ENCODE data around the gene RPSA. TPM values are rescaled to one million over a fixed set of nuclear protein-coding genes. Genes with fewer than 3 reads are reported as not detected.

RPSA gene
- total and polyA plus RNA-seq, 2 experiments from 2014 or later: 406 to 1,590 TPM

GRCh38 chr3:39427506-39427905 is 21.0 kb downstream of the RPSA start:
- no peak for TF ChIP-seq EZH2 (IDR thresholded peaks at IDR 0.05; ENCODE audit: insufficient read depth, poor library complexity, severe bottlenecking)
- TF ChIP-seq EZH2phosphoT487 (IDR thresholded peaks at IDR 0.05; ENCODE audit: insufficient read depth, low read depth): no peak
- in situ Hi-C loops (cut with MboI): no loop called here
- no peak overlapping the region for H3K4me3 ChIP-seq

GRCh38 chr3:39428745-39429201 is 22.3 kb downstream of the RPSA start:
- 58 to 59% methylated on average over 22 of the region's 22 CpGs for WGBS, 2 experiments (ENCODE audit: low coverage in 1 of 2, low lambda C conversion rate in 2 of 2, missing lambda C conversion rate in 2 of 2)
- Histone ChIP-seq H4K20me1 (ENCODE audit: insufficient read depth) (no peaks in the 10 kb centered on the region), H3K27ac (no peak overlapping the region), H3K79me2 (ENCODE audit: insufficient read depth) (no peaks in the 10 kb centered on the region), H3K9ac (no peak overlapping the region), H3K4me2 (ENCODE audit: unreplicated experiment) (no peak overlapping the region), H3K4me1 (ENCODE audit: insufficient read depth) (peaks cover 5% of the 10 kb centered on the region), H2AFZ (no peak overlapping the region), H3K9me3 (ENCODE audit: low read depth) (no peaks in the 10 kb centered on the region), H3K27me3 (replicated peaks; ENCODE audit: insufficient read depth) (no peaks in the 10 kb centered on the region), H3K9me2 (ENCODE audit: insufficient read depth) (no peaks in the 10 kb centered on the region), H3K4me3 (no peak overlapping the region), H3K36me3 (ENCODE audit: low read depth) (no peaks in the 10 kb centered on the region), H3F3A (ENCODE audit: insufficient read depth) (no peaks in the 10 kb centered on the region)
- no peak for TF ChIP-seq EZH2 (IDR thresholded peaks at IDR 0.05; ENCODE audit: insufficient read depth, poor library complexity, severe bottlenecking)
- TF ChIP-seq EZH2phosphoT487 (IDR thresholded peaks at IDR 0.05; ENCODE audit: insufficient read depth, low read depth): no peak
- DNase-seq: no peak
- in situ Hi-C loops (cut with MboI): no loop called here

More at GRCh38 chr3:39427506-39427905, 21.0 kb downstream of the RPSA start:
- Histone ChIP-seq H4K20me1 (ENCODE audit: insufficient read depth) (no peaks in the 10 kb centered on the region), H3K4me1 (ENCODE audit: insufficient read depth) (no peaks in the 10 kb centered on the region), H3K9ac (no peak overlapping the region), H3K27ac (no peak overlapping the region), H3K36me3 (ENCODE audit: low read depth) (no peaks in the 10 kb centered on the region), H3K79me2 (ENCODE audit: insufficient read depth) (no peaks in the 10 kb centered on the region), H3K27me3 (replicated peaks; ENCODE audit: insufficient read depth) (no peaks in the 10 kb centered on the region), H3F3A (ENCODE audit: insufficient read depth) (no peaks in the 10 kb centered on the region), H3K9me3 (ENCODE audit: low read depth) (no peaks in the 10 kb centered on the region), H2AFZ (no peak overlapping the region), H3K9me2 (ENCODE audit: insufficient read depth) (no peaks in the 10 kb centered on the region), H3K4me2 (ENCODE audit: unreplicated experiment) (no peak overlapping the region)
- 71 to 89% methylated on average over 1 of the region's 1 CpG for WGBS, 2 experiments (ENCODE audit: low coverage in 1 of 2, low lambda C conversion rate in 2 of 2, missing lambda C conversion rate in 2 of 2)
- no peak for DNase-seq

GRCh38 chr3:39429466-39429865 is 22.9 kb downstream of the RPSA start:
- no peak for DNase-seq
- 74 to 81% methylated on average over 11 of the region's 11 CpGs for WGBS, 2 experiments (ENCODE audit: low coverage in 1 of 2, low lambda C conversion rate in 2 of 2, missing lambda C conversion rate in 2 of 2)
- TF ChIP-seq EZH2phosphoT487 (IDR thresholded peaks at IDR 0.05; ENCODE audit: insufficient read depth, low read depth) (no peak), EZH2 (IDR thresholded peaks at IDR 0.05; ENCODE audit: insufficient read depth, poor library complexity, severe bottlenecking) (no peak)

GRCh38 chr3:39432342-39432741 is 25.8 kb downstream of the RPSA start:
- Histone ChIP-seq H4K20me1 (ENCODE audit: insufficient read depth) (no peaks in the 10 kb centered on the region), H3K9ac (no peak overlapping the region), H3K4me2 (ENCODE audit: unreplicated experiment) (no peak overlapping the region), H3K9me2 (ENCODE audit: insufficient read depth) (no peaks in the 10 kb centered on the region), H3K4me1 (ENCODE audit: insufficient read depth) (peaks cover 14% of the 10 kb centered on the region), H3K36me3 (ENCODE audit: low read depth) (no peaks in the 10 kb centered on the region), H3K79me2 (ENCODE audit: insufficient read depth) (no peaks in the 10 kb centered on the region), H3F3A (ENCODE audit: insufficient read depth) (no peaks in the 10 kb centered on the region), H2AFZ (no peak overlapping the region), H3K4me3 (no peak overlapping the region), H3K27ac (no peak overlapping the region), H3K27me3 (replicated peaks; ENCODE audit: insufficient read depth) (no peaks in the 10 kb centered on the region), H3K9me3 (ENCODE audit: low read depth) (no peaks in the 10 kb centered on the region)
- in situ Hi-C loops (cut with MboI): no loop called here
- WGBS, 2 experiments (ENCODE audit: low coverage in 1 of 2, low lambda C conversion rate in 2 of 2, missing lambda C conversion rate in 2 of 2): 90 to 91% methylated on average over 5 of the region's 5 CpGs
- DNase-seq: no peak
- no peak for TF ChIP-seq EZH2phosphoT487 (IDR thresholded peaks at IDR 0.05; ENCODE audit: insufficient read depth, low read depth)

More at GRCh38 chr3:39429466-39429865, 22.9 kb downstream of the RPSA start:
- Histone ChIP-seq H3K4me3 (no peak overlapping the region), H4K20me1 (ENCODE audit: insufficient read depth) (no peaks in the 10 kb centered on the region), H3K9me3 (ENCODE audit: low read depth) (no peaks in the 10 kb centered on the region), H3K27ac (no peak overlapping the region), H3K9me2 (ENCODE audit: insufficient read depth) (no peaks in the 10 kb centered on the region), H3K4me1 (ENCODE audit: insufficient read depth) (peaks cover 10% of the 10 kb centered on the region), H3K4me2 (ENCODE audit: unreplicated experiment) (no peak overlapping the region), H3F3A (ENCODE audit: insufficient read depth) (no peaks in the 10 kb centered on the region), H3K79me2 (ENCODE audit: insufficient read depth) (no peaks in the 10 kb centered on the region), H3K27me3 (replicated peaks; ENCODE audit: insufficient read depth) (no peaks in the 10 kb centered on the region), H3K36me3 (ENCODE audit: low read depth) (no peaks in the 10 kb centered on the region), H3K9ac (no peak overlapping the region), H2AFZ (no peak overlapping the region)
- in situ Hi-C loops (cut with MboI): no loop called here

GRCh38 chr3:39433642-39434041 is 27.1 kb downstream of the RPSA start:
- H2AFZ ChIP-seq: peak overlapping the region; percentile 79
- H3K79me2 ChIP-seq (ENCODE audit: insufficient read depth): no peaks in the 10 kb centered on the region
- WGBS, 2 experiments (ENCODE audit: low coverage in 1 of 2, low lambda C conversion rate in 2 of 2, missing lambda C conversion rate in 2 of 2): 84 to 89% methylated on average over 3 of the region's 3 CpGs
- H3K27me3 ChIP-seq (replicated peaks; ENCODE audit: insufficient read depth): no peaks in the 10 kb centered on the region
- no peaks in the 10 kb centered on the region for H3K9me2 ChIP-seq (ENCODE audit: insufficient read depth)
- DNase-seq: peak; percentile 66
- H3K9ac ChIP-seq: no peak overlapping the region
- H4K20me1 ChIP-seq (ENCODE audit: insufficient read depth): no peaks in the 10 kb centered on the region
- H3K36me3 ChIP-seq (ENCODE audit: low read depth): no peaks in the 10 kb centered on the region
- H3F3A ChIP-seq (ENCODE audit: insufficient read depth): no peaks in the 10 kb centered on the region
- no peak overlapping the region for H3K4me2 ChIP-seq (ENCODE audit: unreplicated experiment)
- H3K4me3 ChIP-seq: no peak overlapping the region
- H3K4me1 ChIP-seq (ENCODE audit: insufficient read depth): peaks cover 14% of the 10 kb centered on the region
- H3K27ac ChIP-seq: no peak overlapping the region
- TF ChIP-seq EZH2 (IDR thresholded peaks at IDR 0.05; ENCODE audit: insufficient read depth, poor library complexity, severe bottlenecking) (no peak), EZH2phosphoT487 (IDR thresholded peaks at IDR 0.05; ENCODE audit: insufficient read depth, low read depth) (no peak)
- in situ Hi-C loops (cut with MboI): no loop called here
- no peaks in the 10 kb centered on the region for H3K9me3 ChIP-seq (ENCODE audit: low read depth)
